GM19193 (cell line): ENCODE measurements around the gene INPP4B.

Experiments used
- POLR2A ChIP-seq: IDR thresholded peaks from 4 replicates; pipeline ENCODE4 v1.6.1; 2011; ENCODE audit not compliant: insufficient read depth, insufficient read length; ENCODE audit errors: extremely low read depth

Gene INPP4B

DNA sequence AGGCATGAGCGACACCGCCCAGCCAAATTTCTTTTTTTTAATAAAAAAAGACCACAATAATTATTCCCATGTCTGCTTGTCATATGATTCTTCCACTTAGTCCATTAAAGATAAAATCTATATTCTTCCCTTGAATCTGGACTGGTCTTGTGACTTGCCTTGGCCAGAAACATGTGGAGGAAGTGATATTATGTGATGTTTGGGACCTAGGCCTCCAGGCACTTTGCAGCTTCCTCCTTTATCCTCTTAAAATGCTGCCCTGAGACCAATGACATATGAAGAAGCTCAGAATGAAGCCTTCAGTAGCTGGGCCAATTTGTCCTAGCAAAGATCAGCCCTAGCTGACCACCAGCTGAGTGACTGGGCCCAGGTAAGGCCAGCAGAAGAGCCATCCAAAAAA, 250.0 kb downstream of the INPP4B start:
- no peak for TF ChIP-seq POLR2A

GRCh38 chr4:142595222-142595871, 250.8 kb downstream of the INPP4B start:
- TF ChIP-seq POLR2A: no peak

- no peak for TF ChIP-seq POLR2A
Measured at GRCh38 chr4:142585411-142585810, 260.7 kb downstream of the INPP4B start.

GRCh38 chr4:142583708-142584107, 262.4 kb downstream of the INPP4B start:
- TF ChIP-seq POLR2A: no peak

DNA sequence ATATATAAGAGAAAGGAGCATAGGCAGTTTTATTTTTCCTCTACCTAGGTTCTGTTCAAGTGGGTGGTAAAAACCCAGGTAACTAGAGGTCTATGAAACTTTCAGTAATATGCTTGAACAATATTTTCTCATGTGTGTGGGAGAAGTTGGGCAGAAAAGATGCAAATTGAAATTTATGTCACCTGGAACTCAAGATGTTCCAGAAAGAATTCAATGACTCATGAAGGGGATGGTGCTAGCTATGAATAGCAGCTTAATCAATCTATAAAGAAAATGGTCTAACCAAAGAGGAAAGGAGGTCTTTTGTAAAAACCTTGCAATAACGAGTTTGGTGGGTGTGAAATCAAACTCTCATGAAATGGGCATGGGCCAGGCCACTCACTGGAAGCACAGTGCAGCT, 263.8 kb downstream of the INPP4B start:
- no peak for TF ChIP-seq POLR2A

- TF ChIP-seq POLR2A: no peak
Measured at GRCh38 chr4:142581881-142582280, 264.2 kb downstream of the INPP4B start.

GRCh38 chr4:142579443-142579842, 266.7 kb downstream of the INPP4B start:
- TF ChIP-seq POLR2A: no peak

DNA sequence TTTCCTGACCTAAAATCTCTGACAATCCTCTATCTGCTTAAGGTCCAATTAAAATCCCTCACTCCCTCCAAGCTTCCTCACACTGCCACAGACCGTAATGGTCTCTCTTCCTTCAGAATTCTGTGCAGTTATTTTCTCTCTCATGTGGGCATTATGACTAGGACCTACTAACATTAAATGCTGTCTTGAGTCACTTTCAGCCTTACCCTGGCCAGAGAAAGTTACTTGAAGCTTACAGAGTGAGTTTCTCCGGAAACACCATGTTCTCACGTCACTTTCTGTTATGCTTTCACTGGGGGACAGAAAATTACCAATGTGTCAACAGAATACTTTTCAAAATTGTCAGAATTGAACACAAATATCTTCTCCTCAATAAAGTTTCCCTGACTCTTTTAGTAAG, 271.8 kb downstream of the INPP4B start:
- TF ChIP-seq POLR2A: no peak

- no peak for TF ChIP-seq POLR2A
Measured at GRCh38 chr4:142572071-142572470, 274.0 kb downstream of the INPP4B start.

- TF ChIP-seq POLR2A: no peak
Measured at GRCh38 chr4:142567620-142568451, 278.3 kb downstream of the INPP4B start.

DNA sequence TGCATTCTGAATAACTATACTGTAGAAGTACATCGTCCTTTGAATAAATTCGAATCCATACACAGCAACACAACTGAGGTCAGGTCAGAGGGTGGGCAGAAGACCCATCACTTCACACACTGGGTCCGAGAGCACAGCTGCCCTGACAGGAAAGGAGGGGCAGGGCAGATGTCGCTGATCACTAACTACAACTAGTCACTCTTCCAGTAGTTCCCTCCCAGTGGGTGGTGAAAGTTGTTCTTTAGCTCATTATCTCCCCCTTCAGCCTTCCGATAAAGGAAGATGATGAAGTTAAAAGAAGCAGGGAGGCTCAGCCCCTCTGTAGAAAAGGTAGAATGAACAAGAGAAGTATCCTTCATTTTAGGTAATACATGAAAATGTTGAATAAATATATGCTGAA, 278.9 kb downstream of the INPP4B start:
- peak; percentile 33 for TF ChIP-seq POLR2A

GRCh38 chr4:142566777-142567176, 279.3 kb downstream of the INPP4B start:
- TF ChIP-seq POLR2A: no peak

GRCh38 chr4:142566243-142566642, 279.9 kb downstream of the INPP4B start:
- TF ChIP-seq POLR2A: no peak

DNA sequence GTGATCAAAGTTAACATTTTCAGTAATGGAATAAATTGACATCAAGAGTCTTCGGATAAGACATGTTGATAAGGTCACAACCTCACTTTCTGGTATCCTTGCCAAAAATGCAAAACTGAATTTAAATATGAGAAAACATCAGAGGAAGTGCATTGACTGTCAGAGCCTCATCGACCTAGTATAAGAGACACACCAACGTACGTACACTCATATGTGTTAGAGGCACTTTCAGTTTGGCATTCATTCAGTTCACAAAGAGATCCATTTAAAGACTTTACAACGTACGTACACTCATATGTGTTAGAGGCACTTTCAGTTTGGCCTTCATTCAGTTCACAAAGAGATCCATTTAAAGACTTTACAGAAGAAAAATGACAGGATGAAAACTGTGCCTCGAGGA, 280.3 kb downstream of the INPP4B start:
- no peak for TF ChIP-seq POLR2A

- no peak for TF ChIP-seq POLR2A
Measured at GRCh38 chr4:142563682-142564291, 282.3 kb downstream of the INPP4B start.

GRCh38 chr4:142559986-142560385, 286.1 kb downstream of the INPP4B start:
- TF ChIP-seq POLR2A: no peak
